Breast epithelium (tissue), 3 donors: ENCODE measurements around the gene TMEM238L.

Source experiments
- POLR2A ChIP-seq: fragments of 450-650 bp; IDR thresholded peaks from one replicate; pipeline ENCODE4 v1.6.1; 2016; ENCODE audit warnings: antibody characterized with exemption, mild to moderate bottlenecking, moderate library complexity
- POLR2AphosphoS5 ChIP-seq, 3 donors: sonication (generic); formaldehyde crosslinking; IDR thresholded peaks; one replicate each; pipeline ENCODE4 v1.6.1; 2017; ENCODE audit warnings: antibody characterized with exemption in 3 of 3
- TF ChIP-seq, protein P1 (sequence below), 3 donors: fragments of 450-650 bp; IDR thresholded peaks; one replicate each; pipeline ENCODE4 v1.5.1; 2016 to 2017; ENCODE audit warnings: antibody characterized with exemption in 3 of 3, mild to moderate bottlenecking in 3 of 3, moderate library complexity in 3 of 3

DNA sequence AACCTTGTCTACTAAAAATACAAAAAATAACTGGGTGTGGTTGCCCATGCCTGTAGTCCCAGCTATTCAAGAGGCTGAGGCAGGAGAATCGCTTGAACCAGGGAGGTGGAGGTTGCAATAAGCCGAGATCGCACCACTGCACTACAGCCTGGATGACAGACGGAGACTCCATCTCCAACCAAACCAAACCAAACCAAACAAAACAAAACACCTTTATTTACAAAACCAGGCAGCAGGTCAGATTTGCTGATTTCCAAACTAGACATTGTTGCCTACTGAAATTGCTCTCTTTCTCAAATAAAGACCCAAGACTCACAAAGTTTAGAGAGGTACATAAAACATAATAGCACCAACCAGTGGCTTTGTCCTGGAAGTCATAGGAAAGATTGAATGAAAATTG, 5.7 kb upstream of the TMEM238L start:
- TF ChIP-seq, protein P1, sequence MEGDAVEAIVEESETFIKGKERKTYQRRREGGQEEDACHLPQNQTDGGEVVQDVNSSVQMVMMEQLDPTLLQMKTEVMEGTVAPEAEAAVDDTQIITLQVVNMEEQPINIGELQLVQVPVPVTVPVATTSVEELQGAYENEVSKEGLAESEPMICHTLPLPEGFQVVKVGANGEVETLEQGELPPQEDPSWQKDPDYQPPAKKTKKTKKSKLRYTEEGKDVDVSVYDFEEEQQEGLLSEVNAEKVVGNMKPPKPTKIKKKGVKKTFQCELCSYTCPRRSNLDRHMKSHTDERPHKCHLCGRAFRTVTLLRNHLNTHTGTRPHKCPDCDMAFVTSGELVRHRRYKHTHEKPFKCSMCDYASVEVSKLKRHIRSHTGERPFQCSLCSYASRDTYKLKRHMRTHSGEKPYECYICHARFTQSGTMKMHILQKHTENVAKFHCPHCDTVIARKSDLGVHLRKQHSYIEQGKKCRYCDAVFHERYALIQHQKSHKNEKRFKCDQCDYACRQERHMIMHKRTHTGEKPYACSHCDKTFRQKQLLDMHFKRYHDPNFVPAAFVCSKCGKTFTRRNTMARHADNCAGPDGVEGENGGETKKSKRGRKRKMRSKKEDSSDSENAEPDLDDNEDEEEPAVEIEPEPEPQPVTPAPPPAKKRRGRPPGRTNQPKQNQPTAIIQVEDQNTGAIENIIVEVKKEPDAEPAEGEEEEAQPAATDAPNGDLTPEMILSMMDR (IDR thresholded peaks at IDR 0.05), result no peak
- TF ChIP-seq POLR2AphosphoS5 (IDR thresholded peaks at IDR 0.05) (no peak), POLR2A (no peak)
